Endothelial cell of umbilical vein (primary cell): ENCODE results near the gene KIAA1958. TPM values are rescaled to one million over a fixed set of nuclear protein-coding genes. Genes with fewer than 3 reads are reported as not detected.

Source experiments
- BruUV-seq: library from RNA; stranded (reverse); fragments of 400-500 nt; replicated peaks from 2 replicates; lab custom pipeline; 2021; lab: Mats Ljungman, UMichigan
- CTCF ChIA-PET: fragments of 300-600, 350-600 bp; sonication (Branson Sonifier 250); formaldehyde crosslinking; loops from one replicate; lab custom pipeline; 2021; ENCODE audit warnings: antibody characterized with exemption, inconsistent platforms; lab: Charles Lee
- POLR2A ChIA-PET: fragments of 300-600, 350-600 bp; sonication (Branson Sonifier 250); formaldehyde crosslinking; loops from one replicate; lab custom pipeline; 2021; ENCODE audit warnings: antibody characterized with exemption, inconsistent platforms; lab: Charles Lee
- DNase-seq: peaks from one replicate; pipeline ENCODE4 v3.0.0-alpha.2; 2011; ENCODE audit warnings: low read depth, low spot score
- FAIRE-seq: peaks from 2 replicates; lab custom pipeline; 2011; peaks lifted over from hg19 to GRCh38; lab: Jason Lieb, UNC
- H2AFZ ChIP-seq: 2 replicates; pipeline ENCODE4 v1.6.0; 2012; ENCODE audit warnings: low read depth, low read length, control low read depth, inconsistent platforms
- H3K27ac ChIP-seq: 2 replicates; pipeline ENCODE4 v1.5.1; 2011; ENCODE audit warnings: low read depth, mild to moderate bottlenecking, control low read depth, low read length, moderate library complexity; ENCODE audit not compliant: insufficient read depth
- H3K27me3 ChIP-seq, 2 experiments: 2 replicates each; pipeline versions ENCODE4 v1.6.0 to v1.6.1; 2011; ENCODE audit warnings: low read length in 2 of 2, mixed read lengths in 1 of 2; ENCODE audit not compliant: control insufficient read depth in 2 of 2, insufficient read depth in 2 of 2
- H3K36me3 ChIP-seq, 2 experiments: 2 replicates in 1 of 2; 3 replicates in 1 of 2; pipeline ENCODE4 v1.5.1; 2011; ENCODE audit warnings: low read length in 2 of 2, mild to moderate bottlenecking in 1 of 2, moderate library complexity in 1 of 2; ENCODE audit not compliant: control insufficient read depth in 2 of 2, insufficient read depth in 2 of 2; ENCODE audit errors: extremely low read depth in 1 of 2
- H3K4me1 ChIP-seq: 3 replicates; pipeline ENCODE4 v1.5.1; 2011; ENCODE audit warnings: mild to moderate bottlenecking, low read length; ENCODE audit not compliant: control insufficient read depth, insufficient read depth; ENCODE audit errors: extremely low read depth
- H3K4me2 ChIP-seq: 2 replicates; pipeline ENCODE4 v1.6.1; 2011; ENCODE audit warnings: low read length, control low read depth, mixed read lengths; ENCODE audit not compliant: insufficient read depth
- H3K4me3 ChIP-seq, 3 experiments: fragments of 200-600 bp in 1 of 3; sonication (generic), shearing (Covaris generic) in 1 of 3; replicated peaks in 1 of 3; 2 replicates each; pipeline ENCODE4 v1.5.1; 2011 to 2016; ENCODE audit warnings: control low read depth in 3 of 3, low read length in 3 of 3, mild to moderate bottlenecking in 2 of 3, inconsistent platforms in 1 of 3, low read depth in 1 of 3, moderate library complexity in 1 of 3; ENCODE audit not compliant: insufficient read depth in 1 of 3
- H3K79me2 ChIP-seq: 2 replicates; pipeline ENCODE4 v1.6.0; 2012; ENCODE audit warnings: low read length, inconsistent platforms; ENCODE audit not compliant: control insufficient read depth, insufficient read depth
- H3K9ac ChIP-seq: replicated peaks from 2 replicates; pipeline ENCODE3; 2011; ENCODE audit warnings: low read length, control low read depth; ENCODE audit not compliant: insufficient read depth; ENCODE audit errors: extremely low read depth
- H3K9me1 ChIP-seq: replicated peaks from 3 replicates; pipeline ENCODE4 v1.6.0; 2011; ENCODE audit warnings: mild to moderate bottlenecking, low read length; ENCODE audit not compliant: control insufficient read depth, insufficient read depth; ENCODE audit errors: extremely low read depth
- H3K9me3 ChIP-seq: replicated peaks from 2 replicates; pipeline ENCODE4 v1.5.1; 2012; ENCODE audit warnings: low read length, inconsistent platforms; ENCODE audit not compliant: control insufficient read depth, insufficient read depth
- H4K20me1 ChIP-seq: replicated peaks from 2 replicates; pipeline ENCODE3; 2011; ENCODE audit warnings: mild to moderate bottlenecking, low read length; ENCODE audit not compliant: control insufficient read depth, insufficient read depth; ENCODE audit errors: extremely low read depth
- CTCF ChIP-seq, 2 donors: IDR thresholded peaks; 1 replicate in 1 of 2; 2 replicates in 1 of 2; pipeline ENCODE4 v1.5.1; 2011; ENCODE audit warnings: low read length in 2 of 2, mild to moderate bottlenecking in 2 of 2, moderate library complexity in 2 of 2, control low read depth in 1 of 2, inconsistent platforms in 1 of 2, low read depth in 1 of 2; ENCODE audit not compliant: insufficient read depth in 1 of 2; ENCODE audit errors: extremely low read depth in 1 of 2
- EZH2 ChIP-seq: IDR thresholded peaks from 2 replicates; pipeline ENCODE4 v1.6.1; 2012; ENCODE audit warnings: borderline replicate concordance, low read depth, mild to moderate bottlenecking, moderate library complexity, low read length, inconsistent platforms; ENCODE audit not compliant: severe bottlenecking
- FOS ChIP-seq: IDR thresholded peaks from 2 replicates; pipeline ENCODE4 v1.6.1; 2011; ENCODE audit warnings: mild to moderate bottlenecking, low read length, moderate library complexity, borderline replicate concordance; ENCODE audit not compliant: insufficient read depth
- GATA2 ChIP-seq: IDR thresholded peaks from 2 replicates; pipeline ENCODE4 v1.7.0; 2011; ENCODE audit warnings: low read depth, mild to moderate bottlenecking, moderate library complexity, mixed read lengths, low read length; ENCODE audit not compliant: insufficient read length, insufficient read depth
- JUN ChIP-seq: IDR thresholded peaks from 2 replicates; pipeline ENCODE4 v1.6.1; 2011; ENCODE audit warnings: borderline replicate concordance, low read depth; ENCODE audit not compliant: insufficient read length, insufficient read depth
- MAX ChIP-seq: IDR thresholded peaks from 2 replicates; pipeline ENCODE4 v1.6.1; 2011; ENCODE audit not compliant: insufficient read depth, insufficient read length
- MYC ChIP-seq: IDR thresholded peaks from one replicate; pipeline ENCODE4 v1.6.1; 2011; ENCODE audit warnings: mild to moderate bottlenecking, low read depth, low read length
- POLR2A ChIP-seq: IDR thresholded peaks from 2 replicates; pipeline ENCODE4 v1.6.1; 2012; ENCODE audit warnings: low read depth, mild to moderate bottlenecking, control low read depth, low read length
- POLR2AphosphoS5 ChIP-seq: IDR thresholded peaks from 2 replicates; pipeline ENCODE4 v1.6.1; 2012; ENCODE audit warnings: low read depth, mild to moderate bottlenecking, control low read depth, low read length, moderate library complexity; ENCODE audit not compliant: insufficient read depth
- dilution Hi-C: fragments of 300-500 bp; cut with MboI; formaldehyde crosslinking; loops from one replicate; pipeline ENCODE4 v1.15.0; 2019; ENCODE audit warnings: low sequenced_read_pairs; ENCODE audit not compliant: extremely low pct_ligation_motif_present
- intact Hi-C: fragments of 100-400 bp; cut with micrococcal nuclease; formaldehyde crosslinking; loops from one replicate; pipeline ENCODE4 v1.10.0; 2022
- polyA plus RNA-seq, 4 experiments: library from polyadenylated mRNA; depleted of rRNA in 3 of 4; stranded (reverse) in 3 of 4; unstranded in 1 of 4; fragments of >200 nt; gene quantifications; 2 replicates each; pipeline versions ENCODE4 v1.2.1 to v1.2.3, GENCODE V29; 2011 to 2012; ENCODE audit warnings: missing spikeins in 1 of 4
- total RNA-seq: library from RNA; stranded (reverse); gene quantifications from 2 replicates; pipeline ENCODE4 v1.2.3, GENCODE V29; 2021

KIAA1958 gene
- total and polyA plus RNA-seq, 2 donors (not counting 3 experiments of a cell fraction or from before 2014, with no cell fraction given) = 1.7 to 5.0 TPM

DNA sequence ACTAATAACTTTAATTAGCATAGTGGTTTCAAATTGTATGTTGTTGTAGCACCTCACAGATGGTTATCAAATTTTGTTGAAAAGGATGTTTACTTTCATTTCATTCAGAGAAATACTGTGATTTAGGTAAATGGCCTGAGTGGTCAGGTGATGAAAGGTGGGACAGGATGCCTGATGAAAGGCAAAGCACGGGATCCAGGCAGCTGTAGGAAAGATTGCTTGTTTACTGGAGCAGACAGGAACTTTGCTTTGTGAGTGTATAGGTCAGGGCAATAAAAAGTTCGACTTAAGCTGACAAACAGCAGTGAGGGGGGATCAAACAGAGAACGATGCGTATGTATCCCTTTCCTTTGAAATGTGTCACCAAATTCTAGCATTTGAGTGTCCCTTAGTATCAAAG is 19.0 kb downstream of the KIAA1958 start:
- intact Hi-C loops = no loop called here
- no peaks in the 10 kb centered on the region for H4K20me1 ChIP-seq
- ChIA-PET POLR2A (no interaction called here), CTCF (interaction anchor here (1.0 to 1.6 kb wide), 2 partner anchors 11 to 23 kb away, joined by 3 read pairs; no protein-coding TSS in a partner anchor)
- FAIRE-seq = no peak
- H3K27me3 ChIP-seq = no peaks in the 10 kb centered on the region
- no peak overlapping the region for H3K9ac ChIP-seq
- no peaks in the 10 kb centered on the region for H3K9me3 ChIP-seq
- dilution Hi-C loops = no loop called here
- no peaks in the 10 kb centered on the region for H3K79me2 ChIP-seq
- H3K36me3 ChIP-seq = no peaks in the 10 kb centered on the region
- H3K4me2 ChIP-seq = no peak overlapping the region
- no peaks in the 10 kb centered on the region for H3K9me1 ChIP-seq
- BruUV-seq = no TSS peak
- no peak for TF ChIP-seq POLR2A
- TF ChIP-seq JUN = no peak
- TF ChIP-seq POLR2AphosphoS5 = no peak
- TF ChIP-seq EZH2 = no peak
- no peak for TF ChIP-seq MAX
- TF ChIP-seq GATA2 = no peak
- TF ChIP-seq MYC = no peak
- no peak for TF ChIP-seq CTCF (IDR thresholded peaks at IDR 0.05; ENCODE audit: extremely low read depth in 1 of 2, insufficient read depth in 1 of 2, low read depth in 1 of 2, low read length in 2 of 2)
- TF ChIP-seq FOS = no peak
- no peak overlapping the region for H3K27ac ChIP-seq
- no peak for DNase-seq
- H2AFZ ChIP-seq = no peak overlapping the region
- peaks cover 6% of the 10 kb centered on the region for H3K4me1 ChIP-seq
- no peak overlapping the region for H3K4me3 ChIP-seq
